ENCODE measurements around the gene GPX4.
A peak's percentile ranks its signal among the peaks of the same experiment; 100 is the strongest.

GPX4 gene

GRCh38 chr19:1153891-1154730 is 50.3 kb downstream of the GPX4 start:
- TF ChIP-seq TAF1 (IDR thresholded peaks at IDR 0.05; ENCODE audit: borderline replicate concordance, insufficient read depth, low read length) (no peak), FOXP2 (optimal IDR thresholded peaks at IDR 0.05; ENCODE audit: borderline replicate concordance, extremely low read depth, extremely low read length, insufficient read depth) (no peak), SIN3A (IDR thresholded peaks at IDR 0.05; ENCODE audit: borderline replicate concordance, insufficient read depth, low read length) (no peak), POLR2AphosphoS5 (IDR thresholded peaks at IDR 0.05; ENCODE audit: low read depth, low read length) (no peak)

- no peak for TF ChIP-seq POLR2AphosphoS5 (IDR thresholded peaks at IDR 0.05; ENCODE audit: low read depth, low read length)
- TF ChIP-seq REST (IDR thresholded peaks at IDR 0.05; ENCODE audit: insufficient read depth in 1 of 2, low read depth in 2 of 2, low read length in 2 of 2) = peak in 1 of 2 experiments; percentile 12; a peak in 1 of 4 replicates
- no peak for TF ChIP-seq SIN3A (IDR thresholded peaks at IDR 0.05; ENCODE audit: borderline replicate concordance, insufficient read depth, low read length)
- TF ChIP-seq TAF1 (IDR thresholded peaks at IDR 0.05; ENCODE audit: borderline replicate concordance, insufficient read depth, low read length) = no peak
- peak; percentile 56 for TF ChIP-seq FOXP2 (optimal IDR thresholded peaks at IDR 0.05; ENCODE audit: borderline replicate concordance, extremely low read depth, extremely low read length, insufficient read depth)
Observed at GRCh38 chr19:1154731-1155351, 51.0 kb downstream of the GPX4 start.

- no peak for TF ChIP-seq FOXP2 (optimal IDR thresholded peaks at IDR 0.05; ENCODE audit: borderline replicate concordance, extremely low read depth, extremely low read length, insufficient read depth)
- no peak for TF ChIP-seq POLR2AphosphoS5 (IDR thresholded peaks at IDR 0.05; ENCODE audit: low read depth, low read length)
- TF ChIP-seq REST (IDR thresholded peaks at IDR 0.05; ENCODE audit: insufficient read depth in 1 of 2, low read depth in 2 of 2, low read length in 2 of 2) = no peak
- TF ChIP-seq TAF1 (IDR thresholded peaks at IDR 0.05; ENCODE audit: borderline replicate concordance, insufficient read depth, low read length) = no peak
- no peak for TF ChIP-seq SIN3A (IDR thresholded peaks at IDR 0.05; ENCODE audit: borderline replicate concordance, insufficient read depth, low read length)
Observed at GRCh38 chr19:1155352-1156304, 51.8 kb downstream of the GPX4 start.
